Measurements from ENCODE around the gene CLECL1.
"Not testable (repeated sequence)": the region's sequence is repeated elsewhere in the genome, so short reads cannot be mapped to it uniquely, and the experiment has no call there.

The CLECL1 gene

DNA sequence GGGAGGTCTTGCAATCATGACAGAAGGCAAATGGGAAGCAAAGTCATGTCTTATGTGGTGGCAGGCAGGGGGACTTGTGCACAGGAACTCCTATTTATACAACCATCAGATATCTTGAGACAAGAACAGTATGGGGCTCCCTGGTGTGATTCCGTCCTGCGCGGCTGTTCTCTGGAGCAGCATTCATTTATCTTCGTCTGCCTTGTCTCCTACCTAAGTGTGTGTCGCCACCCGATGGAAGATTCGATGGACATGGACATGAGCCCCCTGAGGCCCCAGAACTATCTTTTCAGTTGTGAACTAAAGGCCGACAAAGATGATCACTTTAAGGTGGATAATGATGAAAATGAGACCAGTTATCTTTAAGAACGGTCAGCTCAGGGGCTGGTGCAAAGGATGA is 37.7 kb downstream of the CLECL1 start:
- not testable (repeated sequence) for DNase-seq (ENCODE audit: low read depth)

DNA sequence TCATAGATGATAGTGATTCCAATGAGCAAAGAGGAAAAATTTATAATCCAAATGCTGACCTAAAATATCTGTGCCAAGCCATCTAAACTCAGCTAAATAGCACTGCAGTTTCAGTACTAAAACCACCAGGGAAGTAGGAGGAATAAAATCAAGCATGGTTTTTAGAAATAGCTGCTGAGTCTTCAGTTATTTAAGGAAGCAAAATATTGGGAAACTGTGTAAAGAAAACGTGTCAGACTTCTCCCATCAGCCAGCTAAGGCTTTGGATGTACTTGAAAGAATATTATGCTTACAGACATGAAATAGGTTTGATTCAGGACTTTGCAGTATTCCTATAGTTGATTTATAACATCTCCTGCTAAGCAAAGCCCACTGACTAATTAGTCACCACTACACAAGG is 38.7 kb downstream of the CLECL1 start:
- DNase-seq (ENCODE audit: low read depth): no peak

DNA sequence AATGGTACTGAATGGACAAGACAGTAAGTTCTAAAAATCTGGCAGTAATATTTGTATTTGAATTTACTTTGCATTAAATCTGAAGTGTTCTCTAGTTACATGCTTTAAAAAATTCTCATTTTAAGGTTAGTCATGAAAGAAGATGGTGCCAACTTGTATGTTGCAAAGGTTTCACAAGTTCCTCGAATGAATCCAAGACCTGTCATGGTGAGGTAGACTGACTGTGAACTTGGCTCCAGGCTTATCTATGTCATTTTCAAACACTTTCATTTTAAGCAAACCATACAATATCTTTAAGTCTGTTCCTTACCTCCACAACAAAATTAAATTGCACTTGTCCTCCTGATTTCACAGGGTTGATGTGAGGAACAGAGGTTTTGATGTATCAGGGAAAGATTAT is 40.0 kb downstream of the CLECL1 start:
- no peak for DNase-seq (ENCODE audit: low read depth)

DNA sequence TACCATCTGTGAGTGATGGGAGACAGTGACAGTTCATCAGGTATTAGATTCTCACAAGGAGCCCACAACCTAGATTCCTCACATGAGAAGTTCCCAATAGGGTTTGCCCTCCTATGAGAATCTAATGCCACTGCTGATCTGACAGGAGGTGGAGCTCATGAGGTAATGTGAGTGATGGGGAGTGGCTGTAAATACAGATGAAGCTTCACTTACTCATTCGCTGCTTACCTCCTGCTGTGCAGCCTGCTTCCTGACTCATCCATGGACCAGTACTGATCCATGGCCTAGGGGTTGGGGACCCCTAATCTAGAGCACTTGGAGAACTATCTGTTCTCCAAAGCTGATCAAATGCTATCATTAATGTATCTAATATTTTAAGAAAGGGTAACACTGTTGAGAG is 45.7 kb downstream of the CLECL1 start:
- DNase-seq (ENCODE audit: low read depth): no peak

DNA sequence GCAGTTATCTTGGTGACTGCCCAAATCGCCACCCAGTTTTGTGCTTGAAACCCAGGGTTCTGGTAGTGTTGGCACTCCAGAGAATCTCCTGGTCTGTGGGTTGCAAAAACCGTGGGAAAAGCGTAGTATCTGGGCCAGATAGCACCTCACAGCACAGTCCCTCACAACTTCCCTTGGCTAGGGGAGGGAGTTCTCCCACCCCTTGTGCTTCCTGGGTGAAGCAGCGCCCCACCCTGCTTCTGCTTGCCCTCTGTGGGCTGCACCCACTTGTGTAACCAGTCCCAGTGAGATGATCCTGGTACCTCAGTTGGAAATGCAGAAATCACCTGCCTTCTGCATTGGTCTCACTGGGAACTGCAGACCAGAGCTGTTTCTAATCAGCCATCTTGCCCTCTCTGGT is 47.0 kb downstream of the CLECL1 start:
- DNase-seq (ENCODE audit: low read depth): no peak

DNA sequence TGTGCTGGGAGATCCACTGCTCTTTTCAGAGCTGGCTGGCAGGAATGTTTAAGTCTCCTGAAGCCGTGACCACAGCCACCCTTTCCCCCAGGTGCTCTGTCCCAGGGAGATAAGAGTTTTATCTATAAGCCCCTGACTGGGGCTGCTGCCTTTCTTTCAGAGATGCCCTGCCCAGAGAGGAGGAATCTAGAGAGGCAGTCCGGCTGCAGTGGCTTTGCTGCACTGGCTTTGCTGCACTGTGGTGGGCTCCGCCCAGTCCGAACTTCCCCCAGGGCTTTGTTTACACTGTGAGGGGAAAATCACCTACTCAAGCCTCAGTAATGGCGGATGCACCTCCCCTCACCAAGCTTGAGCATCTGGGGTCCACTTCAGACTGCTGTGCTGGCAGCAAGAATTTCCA is 47.5 kb downstream of the CLECL1 start:
- not testable (repeated sequence) for DNase-seq (ENCODE audit: low read depth)

DNA sequence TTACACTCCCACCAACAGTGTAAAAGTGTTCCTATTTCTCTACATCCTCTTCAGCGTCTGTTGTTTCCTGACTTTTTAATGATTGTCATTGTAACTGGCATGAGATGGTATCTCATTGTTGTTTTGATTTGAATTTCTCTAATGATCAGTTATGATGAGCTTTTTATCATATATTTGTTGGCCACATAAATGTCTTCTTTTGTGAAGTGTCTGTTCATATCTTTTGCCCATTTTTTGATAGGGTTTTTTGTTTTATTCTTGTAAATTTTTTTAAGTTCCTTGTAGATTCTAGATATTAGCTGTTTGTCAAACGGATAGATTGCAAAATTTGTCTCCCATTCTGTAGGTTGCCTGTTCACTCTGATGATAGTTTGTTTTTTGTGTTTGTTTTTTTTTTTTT is 49.9 kb downstream of the CLECL1 start:
- not testable (repeated sequence) for DNase-seq (ENCODE audit: low read depth)

DNA sequence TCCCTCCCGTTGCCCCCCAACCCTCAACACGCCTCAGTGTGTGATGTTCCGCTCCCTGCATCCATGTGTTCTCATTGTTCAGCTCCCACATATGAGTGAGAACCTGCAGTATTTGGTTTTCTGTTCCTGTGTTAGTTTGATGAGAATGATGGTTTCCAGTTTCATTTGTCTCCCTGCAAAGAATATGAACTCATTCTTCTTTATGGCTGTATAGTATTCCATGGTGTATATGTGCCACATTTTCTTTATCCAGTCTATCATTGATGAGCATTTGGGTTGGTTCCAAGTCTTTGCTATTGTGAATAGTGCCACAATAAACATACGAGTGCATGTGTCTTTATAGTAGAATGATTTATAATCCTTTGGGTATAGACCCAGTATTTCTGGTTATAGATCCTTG is 50.4 kb downstream of the CLECL1 start:
- DNase-seq (ENCODE audit: low read depth): not testable (repeated sequence)

DNA sequence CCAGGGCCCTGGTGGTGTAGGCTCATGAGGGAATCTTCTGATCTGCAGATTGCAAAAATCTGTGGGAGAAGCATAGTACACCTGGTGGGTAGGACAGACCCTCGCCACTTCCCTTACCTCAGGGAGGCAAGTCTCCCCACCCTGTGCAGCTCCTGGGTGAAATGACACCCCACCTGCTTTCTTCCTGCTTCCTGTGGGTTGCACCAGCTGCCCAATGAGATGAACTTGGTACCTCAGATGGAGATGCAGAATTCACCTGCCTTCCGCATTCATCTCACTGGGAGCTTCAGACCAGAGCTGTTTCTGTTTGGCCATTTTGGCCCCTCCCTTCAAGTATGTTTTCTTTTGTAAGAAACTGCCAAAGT is 58.7 kb downstream of the CLECL1 start:
- DNase-seq (ENCODE audit: low read depth): no peak

DNA sequence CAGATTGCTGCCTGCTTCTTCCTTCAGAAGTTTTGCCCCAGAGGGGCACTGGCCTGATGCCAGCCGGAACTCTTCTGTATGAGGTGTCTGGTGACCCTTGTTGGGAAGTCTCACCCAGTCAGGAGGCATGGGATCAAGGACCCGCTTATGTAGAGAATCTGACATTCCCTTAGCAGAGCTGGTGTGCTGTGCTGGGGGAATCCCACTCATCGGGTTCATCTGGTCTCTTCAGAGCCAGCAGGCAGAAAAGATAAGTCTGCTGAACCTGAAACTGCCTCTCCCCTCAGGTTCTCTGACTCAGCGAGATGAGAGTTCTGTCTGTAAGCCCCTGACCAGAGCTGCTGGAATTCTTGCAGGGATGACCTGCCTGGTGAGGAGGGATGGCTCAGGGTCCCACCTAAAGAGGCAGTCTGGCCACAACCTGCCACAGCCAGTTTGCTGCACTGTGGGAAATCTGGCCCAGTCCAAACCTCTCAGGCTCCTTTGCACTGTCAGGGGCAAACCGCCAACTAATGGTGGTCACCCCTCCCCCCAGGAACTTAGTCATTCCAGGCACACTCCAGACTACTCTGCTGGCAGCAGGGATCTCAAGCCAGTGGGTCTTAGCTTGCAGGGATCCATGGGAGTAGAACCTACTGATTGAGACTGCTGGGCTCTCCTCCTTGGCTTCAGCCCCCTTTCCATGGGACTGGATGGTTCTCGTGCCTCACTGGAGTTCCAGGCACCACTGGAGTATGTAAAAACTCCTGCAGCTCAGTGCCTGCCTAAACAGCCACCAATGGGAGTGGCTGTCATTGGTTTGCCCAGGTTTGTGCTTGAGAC is 59.3 kb downstream of the CLECL1 start:
- peak; percentile 37 for DNase-seq (ENCODE audit: low read depth)
